PFSK-1 (cell line): ENCODE data around the gene COA1.

Experiments used
- FOXP2 ChIP-seq: optimal IDR thresholded peaks from 2 replicates; pipeline ENCODE3; 2011; ENCODE audit warnings: borderline replicate concordance, control low read depth, inconsistent platforms; ENCODE audit not compliant: insufficient read depth; ENCODE audit errors: extremely low read length, extremely low read depth
- POLR2AphosphoS5 ChIP-seq: IDR thresholded peaks from 2 replicates; pipeline ENCODE4 v1.6.1; 2012; ENCODE audit warnings: low read depth, mild to moderate bottlenecking, control low read depth, low read length, moderate library complexity
- SIN3A ChIP-seq: IDR thresholded peaks from 2 replicates; pipeline ENCODE4 v1.6.1; 2012; ENCODE audit warnings: mild to moderate bottlenecking, low read length, moderate library complexity, borderline replicate concordance; ENCODE audit not compliant: insufficient read depth
- TAF1 ChIP-seq: IDR thresholded peaks from 2 replicates; pipeline ENCODE4 v1.6.1; 2012; ENCODE audit warnings: low read length, control low read depth, borderline replicate concordance; ENCODE audit not compliant: insufficient read depth
- TF ChIP-seq, protein P1 (sequence below), 2 experiments: IDR thresholded peaks; 2 replicates each; pipeline versions ENCODE4 v1.6.1 to v1.8.0; 2011 to 2012; ENCODE audit warnings: low read depth in 2 of 2, low read length in 2 of 2, control low read depth in 1 of 2, inconsistent platforms in 1 of 2, mild to moderate bottlenecking in 1 of 2, moderate library complexity in 1 of 2; ENCODE audit not compliant: insufficient read depth in 1 of 2

GRCh38 chr7:43637114-43637806 lies 92.1 kb downstream of the COA1 start:
- TF ChIP-seq FOXP2 (no peak), TAF1 (no peak), POLR2AphosphoS5 (no peak), SIN3A (no peak)
- TF ChIP-seq, protein P1, sequence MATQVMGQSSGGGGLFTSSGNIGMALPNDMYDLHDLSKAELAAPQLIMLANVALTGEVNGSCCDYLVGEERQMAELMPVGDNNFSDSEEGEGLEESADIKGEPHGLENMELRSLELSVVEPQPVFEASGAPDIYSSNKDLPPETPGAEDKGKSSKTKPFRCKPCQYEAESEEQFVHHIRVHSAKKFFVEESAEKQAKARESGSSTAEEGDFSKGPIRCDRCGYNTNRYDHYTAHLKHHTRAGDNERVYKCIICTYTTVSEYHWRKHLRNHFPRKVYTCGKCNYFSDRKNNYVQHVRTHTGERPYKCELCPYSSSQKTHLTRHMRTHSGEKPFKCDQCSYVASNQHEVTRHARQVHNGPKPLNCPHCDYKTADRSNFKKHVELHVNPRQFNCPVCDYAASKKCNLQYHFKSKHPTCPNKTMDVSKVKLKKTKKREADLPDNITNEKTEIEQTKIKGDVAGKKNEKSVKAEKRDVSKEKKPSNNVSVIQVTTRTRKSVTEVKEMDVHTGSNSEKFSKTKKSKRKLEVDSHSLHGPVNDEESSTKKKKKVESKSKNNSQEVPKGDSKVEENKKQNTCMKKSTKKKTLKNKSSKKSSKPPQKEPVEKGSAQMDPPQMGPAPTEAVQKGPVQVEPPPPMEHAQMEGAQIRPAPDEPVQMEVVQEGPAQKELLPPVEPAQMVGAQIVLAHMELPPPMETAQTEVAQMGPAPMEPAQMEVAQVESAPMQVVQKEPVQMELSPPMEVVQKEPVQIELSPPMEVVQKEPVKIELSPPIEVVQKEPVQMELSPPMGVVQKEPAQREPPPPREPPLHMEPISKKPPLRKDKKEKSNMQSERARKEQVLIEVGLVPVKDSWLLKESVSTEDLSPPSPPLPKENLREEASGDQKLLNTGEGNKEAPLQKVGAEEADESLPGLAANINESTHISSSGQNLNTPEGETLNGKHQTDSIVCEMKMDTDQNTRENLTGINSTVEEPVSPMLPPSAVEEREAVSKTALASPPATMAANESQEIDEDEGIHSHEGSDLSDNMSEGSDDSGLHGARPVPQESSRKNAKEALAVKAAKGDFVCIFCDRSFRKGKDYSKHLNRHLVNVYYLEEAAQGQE (IDR thresholded peaks at IDR 0.05; ENCODE audit: insufficient read depth in 1 of 2, low read depth in 2 of 2, low read length in 2 of 2), result no peak
